Smooth muscle cell of the coronary artery (primary cell): ENCODE measurements around the gene ST6GALNAC2. TPM values are rescaled to one million over a fixed set of nuclear protein-coding genes. Genes with fewer than 3 reads are reported as not detected.

Source experiments
- total RNA-seq: library from RNA; depleted of rRNA; stranded (reverse); fragments of >200 nt; gene quantifications from 2 replicates; pipeline ENCODE4 v1.2.3, GENCODE V29; 2014; ENCODE audit warnings: low replicate concordance

The ST6GALNAC2 gene
- total RNA-seq: 0.23 and 4.0 TPM in 2 replicates

GRCh38 chr17:76585649-76586593 is at the start of gene ST6GALNAC2:
Gene ST6GALNAC2 (minus strand): TSS chr17:76585860. CDS start chr17:76585808, 52 bp downstream.

GRCh38 chr17:76539631-76540271 is 45.9 kb downstream of the ST6GALNAC2 start, which contains the start of gene PRCD:
Gene PRCD (plus strand): TSS chr17:76540044. CDS start chr17:76540142, 98 bp downstream.

GRCh38 chr17:76537578-76538280 is 47.9 kb downstream of the ST6GALNAC2 start, which contains the start of gene CYGB:
Gene CYGB (minus strand): TSS chr17:76537709. CDS start chr17:76537542, 167 bp downstream.

Other genes starting within 250 kb of the ST6GALNAC2 start
- 27.8 and 28.0 TPM in 2 replicates for gene PRPSAP1, start 231.9 kb downstream of the ST6GALNAC2 start, total RNA-seq
- gene SPHK1, start 201.3 kb downstream of the ST6GALNAC2 start, total RNA-seq: 23.4 and 80.7 TPM in 2 replicates
- gene UBE2O, start 132.7 kb downstream of the ST6GALNAC2 start, total RNA-seq: 15.7 and 39.7 TPM in 2 replicates
- gene AANAT, start 118.3 kb downstream of the ST6GALNAC2 start, total RNA-seq: not detected in 2 replicates
- gene RHBDF2, start 84.4 kb downstream of the ST6GALNAC2 start, total RNA-seq: 1.2 and 5.9 TPM in 2 replicates
- 3.8 and 20.4 TPM in 2 replicates for gene CYGB, start 48.2 kb downstream of the ST6GALNAC2 start, total RNA-seq
- gene PRCD, start 45.8 kb downstream of the ST6GALNAC2 start, total RNA-seq: 0.60 and 1.6 TPM in 2 replicates
- gene ST6GALNAC1, start 57.9 kb upstream of the ST6GALNAC2 start, total RNA-seq: 0.23 TPM in 1 of 2 replicates, not detected in the other
- 136 and 151 TPM in 2 replicates for gene MXRA7, start 125.1 kb upstream of the ST6GALNAC2 start, total RNA-seq
- gene JMJD6, start 140.7 kb upstream of the ST6GALNAC2 start, total RNA-seq: 13.5 and 27.8 TPM in 2 replicates
- gene METTL23, start 141.0 kb upstream of the ST6GALNAC2 start, total RNA-seq: 8.3 and 16.2 TPM in 2 replicates
- gene SRSF2, start 151.5 kb upstream of the ST6GALNAC2 start, total RNA-seq: 174 and 209 TPM in 2 replicates
- 18.6 and 20.4 TPM in 2 replicates for gene MFSD11, start 152.3 kb upstream of the ST6GALNAC2 start, total RNA-seq